Activated CD4-positive, CD25-positive, alpha-beta regulatory T cell (primary cell): ENCODE results near the gene UGT2B11.
"Not testable (repeated sequence)": the region's sequence is repeated elsewhere in the genome, so short reads cannot be mapped to it uniquely, and the experiment has no call there.

Experiments used
- DNase-seq, 4 experiments: peaks; one replicate each; lab custom pipeline; 2025; lab: John Stamatoyannopoulos, UW

Gene UGT2B11

DNA sequence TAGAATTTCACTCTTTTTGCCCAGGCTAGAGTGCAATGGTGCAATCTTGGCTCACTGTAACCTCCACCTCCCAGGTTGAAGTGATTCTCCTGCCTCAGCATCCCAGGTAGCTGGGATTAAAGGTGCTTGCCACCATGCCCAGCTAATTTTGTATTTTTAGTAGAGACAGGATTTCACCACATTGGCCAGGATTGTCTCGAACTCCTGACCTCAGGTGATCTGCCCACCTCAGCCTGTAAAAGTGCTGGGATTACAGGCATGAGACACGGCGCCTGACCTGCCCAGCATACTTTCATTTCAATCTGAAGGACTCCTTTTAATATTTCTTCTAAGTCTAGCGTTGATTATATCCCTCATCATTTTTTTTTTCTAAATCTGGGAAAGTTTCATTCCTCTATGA, 45.4 kb downstream of the UGT2B11 start:
- DNase-seq = not testable (repeated sequence)

DNA sequence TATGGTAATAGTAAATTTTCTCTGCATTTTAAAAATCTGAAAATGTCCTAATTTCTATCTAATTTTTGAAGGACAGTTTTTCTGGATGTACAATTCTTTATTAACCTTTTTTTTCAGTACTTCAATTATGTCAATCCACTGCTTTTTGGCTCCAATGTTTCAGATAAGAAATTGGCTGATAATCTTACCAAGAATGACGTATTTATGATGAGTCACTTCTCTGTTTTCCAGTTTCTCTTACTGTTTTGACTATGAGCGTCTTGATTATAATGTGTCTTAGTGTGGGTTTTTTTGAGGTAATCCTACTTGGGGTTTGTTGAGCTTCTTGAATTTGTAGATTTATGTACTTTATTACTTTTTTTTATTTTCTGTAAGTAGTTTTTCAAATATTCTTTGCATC, 47.2 kb downstream of the UGT2B11 start:
- DNase-seq = no peak

DNA sequence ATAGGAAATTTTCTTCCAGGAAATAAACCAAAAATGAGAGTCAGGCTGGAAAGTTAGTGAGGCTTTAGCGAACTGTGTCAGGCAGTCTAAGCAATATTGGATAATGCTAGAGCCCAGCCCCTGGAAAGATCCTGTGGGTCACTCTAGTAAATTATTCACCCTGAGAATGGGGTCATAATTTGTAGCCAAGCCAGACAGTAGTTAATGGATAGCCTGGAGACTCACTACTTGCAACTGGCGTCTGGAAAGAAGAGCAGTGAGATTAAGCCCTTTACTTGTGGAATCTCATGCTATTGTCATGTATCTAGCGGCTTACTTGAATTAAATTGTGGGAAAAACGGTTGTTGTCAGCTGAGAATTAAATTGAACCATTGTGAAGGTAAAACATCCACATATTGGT, 48.2 kb downstream of the UGT2B11 start:
- not testable (repeated sequence) for DNase-seq

DNA sequence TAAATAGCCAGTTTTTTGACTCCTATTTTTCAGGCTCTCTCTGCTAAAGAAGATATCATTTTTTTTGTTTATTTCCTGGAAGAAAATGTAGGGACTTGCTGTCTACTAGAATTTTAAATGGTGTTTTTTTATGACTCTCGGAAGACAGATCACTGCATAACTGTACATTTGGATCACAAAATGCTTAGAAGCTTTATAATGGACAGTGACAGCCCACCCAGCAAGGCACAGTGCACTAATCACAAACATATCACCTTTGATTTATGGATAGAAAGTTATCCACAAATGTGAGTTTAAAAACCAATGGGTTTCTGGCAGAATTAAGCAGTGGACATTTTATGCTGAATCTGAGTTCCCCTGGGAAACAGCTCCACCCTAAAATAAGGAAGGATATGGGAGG, 48.8 kb downstream of the UGT2B11 start:
- DNase-seq = not testable (repeated sequence)

DNA sequence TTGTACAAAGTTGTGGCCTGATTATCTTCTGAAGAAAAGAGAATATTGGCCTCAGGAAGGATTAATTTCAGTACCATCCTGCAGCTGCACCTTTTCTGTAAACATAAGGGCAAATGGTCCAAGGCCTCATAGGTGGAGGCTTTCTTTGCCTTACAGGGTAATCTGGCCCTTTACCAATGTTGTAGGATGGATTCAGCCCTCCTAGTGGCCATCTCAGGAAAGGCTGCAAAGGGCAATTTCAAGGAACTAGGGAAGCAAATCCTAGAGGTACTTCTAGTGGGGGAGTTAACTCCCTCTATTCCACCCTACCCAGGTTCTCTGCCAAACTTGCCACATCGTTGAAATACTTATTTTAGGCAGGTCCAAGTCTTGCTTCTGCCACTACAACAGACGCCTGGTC, 57.6 kb downstream of the UGT2B11 start:
- no peak for DNase-seq

DNA sequence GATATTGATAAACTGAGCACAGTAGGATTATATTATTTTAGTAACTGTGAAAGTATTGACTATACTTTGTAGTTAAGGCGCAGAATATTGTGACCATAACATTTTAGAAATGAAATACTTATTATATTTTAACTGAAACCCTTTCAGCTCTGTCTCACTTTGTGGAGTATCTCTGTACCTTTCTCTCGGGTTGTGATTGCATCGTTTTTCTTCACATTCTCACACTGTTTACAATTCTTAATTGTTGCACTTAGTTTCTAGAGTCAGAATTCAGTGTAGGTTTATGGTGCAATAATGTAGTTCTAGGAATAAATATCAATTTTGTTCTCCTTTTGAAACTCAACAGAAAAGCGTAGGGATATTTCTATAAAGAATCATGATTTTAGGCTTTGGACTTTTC, 60.5 kb downstream of the UGT2B11 start:
- DNase-seq = no peak
